ENCODE data around the gene CPNE7.

DNA sequence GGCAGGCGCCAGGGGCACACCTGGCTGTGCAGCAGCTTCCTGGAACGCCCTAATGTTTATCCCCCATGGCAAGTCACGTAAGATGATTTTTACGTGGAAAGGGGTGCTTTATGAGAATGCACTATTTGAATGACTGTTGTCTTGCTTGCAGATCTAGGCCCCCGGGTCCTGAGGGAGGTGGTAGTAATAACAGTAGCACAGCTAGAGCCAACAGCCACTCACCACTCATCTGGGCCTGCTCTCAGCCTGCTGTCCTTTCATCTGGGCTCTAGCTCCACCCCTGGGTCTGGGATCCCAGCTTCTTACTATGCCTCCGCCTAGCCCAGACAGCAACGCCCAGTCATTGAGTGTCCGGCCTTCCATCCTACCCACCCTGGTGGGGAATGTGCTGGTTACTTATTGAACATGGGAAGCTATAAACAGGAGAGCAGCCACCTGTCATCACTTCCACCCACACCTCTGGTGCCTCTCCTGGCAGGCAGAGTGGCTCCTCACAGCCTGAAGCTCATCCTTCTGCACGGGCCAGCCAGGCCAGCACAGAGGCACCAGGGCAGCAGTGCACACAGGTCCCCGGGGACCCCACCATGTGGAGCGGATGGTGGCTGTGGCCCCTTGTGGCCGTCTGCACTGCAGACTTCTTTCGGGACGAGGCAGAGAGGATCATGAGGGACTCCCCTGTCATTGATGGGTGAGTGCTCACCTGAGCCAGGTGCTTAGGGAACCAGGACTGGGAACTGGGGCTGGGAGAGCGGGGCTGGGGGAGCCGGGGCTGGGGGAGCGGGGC is 54.5 kb downstream of the CPNE7 start:
- TF ChIP-seq, protein P1, sequence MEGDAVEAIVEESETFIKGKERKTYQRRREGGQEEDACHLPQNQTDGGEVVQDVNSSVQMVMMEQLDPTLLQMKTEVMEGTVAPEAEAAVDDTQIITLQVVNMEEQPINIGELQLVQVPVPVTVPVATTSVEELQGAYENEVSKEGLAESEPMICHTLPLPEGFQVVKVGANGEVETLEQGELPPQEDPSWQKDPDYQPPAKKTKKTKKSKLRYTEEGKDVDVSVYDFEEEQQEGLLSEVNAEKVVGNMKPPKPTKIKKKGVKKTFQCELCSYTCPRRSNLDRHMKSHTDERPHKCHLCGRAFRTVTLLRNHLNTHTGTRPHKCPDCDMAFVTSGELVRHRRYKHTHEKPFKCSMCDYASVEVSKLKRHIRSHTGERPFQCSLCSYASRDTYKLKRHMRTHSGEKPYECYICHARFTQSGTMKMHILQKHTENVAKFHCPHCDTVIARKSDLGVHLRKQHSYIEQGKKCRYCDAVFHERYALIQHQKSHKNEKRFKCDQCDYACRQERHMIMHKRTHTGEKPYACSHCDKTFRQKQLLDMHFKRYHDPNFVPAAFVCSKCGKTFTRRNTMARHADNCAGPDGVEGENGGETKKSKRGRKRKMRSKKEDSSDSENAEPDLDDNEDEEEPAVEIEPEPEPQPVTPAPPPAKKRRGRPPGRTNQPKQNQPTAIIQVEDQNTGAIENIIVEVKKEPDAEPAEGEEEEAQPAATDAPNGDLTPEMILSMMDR (IDR thresholded peaks at IDR 0.05): no peak
- TF ChIP-seq POLR2A (IDR thresholded peaks at IDR 0.05): no peak
